GM23338 (cell line): ENCODE measurements around the gene METAP1D. TPM values are rescaled to one million over a fixed set of nuclear protein-coding genes. Genes with fewer than 3 reads are reported as not detected.
A peak's percentile ranks its signal among the peaks of the same experiment; 100 is the strongest.

Experiments used
- ATAC-seq: fragments of 200-7000 bp; cut with Tn5 transposase; 3 replicates; pipeline ENCODE4 v1.9.1; 2020
- DNase-seq: peaks from one replicate; pipeline ENCODE4 v3.0.0-alpha.2; 2015; ENCODE audit warnings: low spot score
- H2AFZ ChIP-seq: fragments of 200-600 bp; sonication (generic); 2 replicates; pipeline ENCODE4 v1.8.0; 2016; ENCODE audit warnings: antibody characterized with exemption, mild to moderate bottlenecking, moderate library complexity
- H3F3A ChIP-seq: fragments of 200-600 bp; sonication (generic); replicated peaks from 2 replicates; pipeline ENCODE4 v1.8.0; 2017; ENCODE audit warnings: antibody characterized with exemption, mixed run types, low read depth
- H3K27ac ChIP-seq: fragments of 200-600 bp; sonication (generic); 2 replicates; pipeline ENCODE4 v1.6.1; 2016; ENCODE audit warnings: low read depth
- H3K27me3 ChIP-seq: fragments of 200-600 bp; sonication (generic); 2 replicates; pipeline ENCODE4 v1.8.0; 2016; ENCODE audit warnings: mild to moderate bottlenecking, mixed run types, moderate library complexity; ENCODE audit not compliant: insufficient read depth
- H3K36me3 ChIP-seq: fragments of 200-600 bp; sonication (generic); 2 replicates; pipeline ENCODE4 v1.8.0; 2016; ENCODE audit warnings: mild to moderate bottlenecking; ENCODE audit not compliant: insufficient read depth
- H3K4me1 ChIP-seq: fragments of 200-600 bp; sonication (generic); 2 replicates; pipeline ENCODE4 v1.8.0; 2016; ENCODE audit warnings: mild to moderate bottlenecking, moderate library complexity; ENCODE audit not compliant: insufficient read depth
- H3K4me2 ChIP-seq: fragments of 200-600 bp; sonication (generic); 2 replicates; pipeline ENCODE4 v1.7.1; 2017; ENCODE audit warnings: mixed run types
- H3K4me3 ChIP-seq: fragments of 200-600 bp; sonication (generic); 2 replicates; pipeline ENCODE4 v1.6.1; 2016; ENCODE audit warnings: mixed run types
- H3K79me2 ChIP-seq: fragments of 200-600 bp; sonication (generic); replicated peaks from 2 replicates; pipeline ENCODE4 v1.8.0; 2017; ENCODE audit warnings: mild to moderate bottlenecking; ENCODE audit not compliant: insufficient read depth
- H3K9me2 ChIP-seq: fragments of 200-600 bp; sonication (generic); 2 replicates; pipeline ENCODE4 v1.8.0; 2017; ENCODE audit not compliant: insufficient read depth
- H4K20me1 ChIP-seq: fragments of 200-600 bp; sonication (generic); replicated peaks from 2 replicates; pipeline ENCODE4 v1.8.0; 2017; ENCODE audit warnings: mild to moderate bottlenecking; ENCODE audit not compliant: insufficient read depth
- H3K27ac Mint-ChIP-seq: 2 replicates; pipeline ENCODE4 v1.8.0; 2020; ENCODE audit warnings: inconsistent platforms, mild to moderate bottlenecking, moderate library complexity, mixed read lengths
- H3K27me3 Mint-ChIP-seq: 3 replicates; pipeline ENCODE4 v1.8.0; 2022; ENCODE audit warnings: low read depth, mild to moderate bottlenecking, moderate library complexity, mixed read lengths, inconsistent platforms; ENCODE audit not compliant: insufficient read depth, poor library complexity
- H3K36me3 Mint-ChIP-seq: 3 replicates; pipeline ENCODE4 v1.8.0; 2021; ENCODE audit warnings: low read depth, mild to moderate bottlenecking, inconsistent platforms, moderate library complexity, mixed read lengths
- H3K4me1 Mint-ChIP-seq: 3 replicates; pipeline ENCODE4 v1.8.0; 2020; ENCODE audit warnings: mild to moderate bottlenecking, inconsistent platforms, mixed read lengths
- H3K4me3 Mint-ChIP-seq: 3 replicates; pipeline ENCODE4 v1.8.0; 2021; ENCODE audit warnings: moderate library complexity, mild to moderate bottlenecking, inconsistent platforms, mixed read lengths
- H3K9me3 Mint-ChIP-seq: 3 replicates; pipeline ENCODE4 v1.8.0; 2020; ENCODE audit warnings: moderate library complexity, mild to moderate bottlenecking, inconsistent platforms, mixed read lengths
- EZH2 ChIP-seq: fragments of 200-600 bp; sonication (generic); IDR thresholded peaks from one replicate; pipeline ENCODE4 v1.8.0; 2017; ENCODE audit warnings: antibody characterized with exemption, mild to moderate bottlenecking, low read depth; ENCODE audit not compliant: unreplicated experiment
- EZH2phosphoT487 ChIP-seq: fragments of 200-600 bp; sonication (generic); IDR thresholded peaks from one replicate; pipeline ENCODE4 v1.8.1; 2018; ENCODE audit warnings: antibody characterized with exemption; ENCODE audit not compliant: unreplicated experiment
- POLR2AphosphoS5 ChIP-seq: IDR thresholded peaks from 2 replicates; pipeline ENCODE4 v1.6.1; 2016; ENCODE audit warnings: antibody characterized with exemption, low read depth
- polyA plus RNA-seq: library from polyadenylated mRNA; unstranded; fragments of >200 nt; fragmentation: Nextera tagmentation; extraction: Ambion mirVana; gene quantifications from 2 replicates; pipeline ENCODE4 v1.2.1, GENCODE V29; 2016
- total RNA-seq: library from RNA; depleted of rRNA; stranded (reverse); fragments of >200 nt; shearing (Covaris generic); gene quantifications from 2 replicates; pipeline ENCODE4 v1.2.3, GENCODE V29; 2014
- TF ChIP-seq, protein P1 (sequence below): fragments of 250-450 bp; sonication (Bioruptor Pico); IDR thresholded peaks from 2 replicates; pipeline ENCODE4 v1.5.0; 2020; ENCODE audit warnings: mild to moderate bottlenecking, moderate library complexity

The METAP1D gene
- total and polyA plus RNA-seq, 2 experiments from 2014 or later: 12.8 to 15.5 TPM

DNA sequence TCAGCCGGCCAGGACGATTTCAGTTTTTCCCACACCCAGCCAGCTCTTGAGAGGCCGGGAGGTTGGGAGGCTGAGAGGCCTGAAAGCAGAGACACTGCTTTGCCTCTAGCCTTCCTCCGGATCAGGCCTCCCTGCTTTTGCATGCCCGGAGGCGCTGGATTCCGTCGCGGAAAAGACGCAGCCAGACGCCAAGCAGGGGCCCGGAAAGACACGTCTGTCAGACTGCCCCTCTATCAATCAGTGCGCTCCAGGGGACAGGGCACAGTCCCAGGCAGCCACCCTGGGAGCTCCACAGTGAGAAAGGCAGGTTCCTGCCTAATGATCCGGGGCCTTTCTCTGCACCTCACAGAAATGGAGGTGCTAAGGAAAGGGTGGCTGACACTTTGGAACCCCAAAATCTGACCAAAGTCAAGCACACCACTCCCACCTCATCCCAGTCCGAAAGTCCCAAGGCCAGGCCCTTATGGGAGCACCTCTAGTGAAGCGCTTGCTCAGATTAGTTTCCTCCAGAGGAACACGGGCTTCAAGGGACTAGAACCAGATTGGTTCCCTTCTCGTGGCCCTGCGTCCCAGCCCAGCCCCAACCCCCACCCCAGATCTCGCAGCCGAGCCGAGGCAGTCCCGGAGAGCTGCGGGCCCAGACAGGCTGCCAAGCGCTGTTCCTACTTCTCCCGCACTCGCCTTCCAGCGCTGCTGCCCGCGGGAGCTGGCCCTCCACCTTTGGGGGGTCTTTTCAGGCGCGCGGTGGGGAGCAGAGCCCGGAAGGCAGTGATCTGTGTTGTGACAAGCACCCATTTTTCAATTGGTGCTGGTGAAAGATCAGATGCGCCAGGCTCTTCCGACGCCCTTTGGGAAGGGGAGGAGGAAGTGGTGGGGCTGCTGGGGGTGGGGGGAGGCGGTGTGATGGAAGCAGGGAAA is 90.5 kb downstream of the METAP1D start:
- Mint-ChIP-seq H3K27ac (no peak overlapping the region), H3K4me3 (peak overlapping the region; percentile 51; the same call in 2 of the 3 replicates), H3K9me3 (peaks cover 12% of the 10 kb centered on the region), H3K4me1 (peaks cover 62% of the 10 kb centered on the region), H3K36me3 (peaks cover 3% of the 10 kb centered on the region; the same call in 1 of the 3 replicates), H3K27me3 (peaks cover 100% of the 10 kb centered on the region)
- peak overlapping the region; percentile 36; the same call in 1 of the 2 replicates for H3K4me3 ChIP-seq
- no peak overlapping the region for H3K27ac ChIP-seq
- peaks cover 100% of the 10 kb centered on the region for H3K27me3 ChIP-seq
- DNase-seq (peak; percentile 76), ATAC-seq (peak; percentile 8)
- peaks cover 41% of the 10 kb centered on the region for H4K20me1 ChIP-seq
- H3K4me2 ChIP-seq: peak overlapping the region; percentile 68
- H3K9me2 ChIP-seq: no peaks in the 10 kb centered on the region
- H3K36me3 ChIP-seq: no peaks in the 10 kb centered on the region
- no peaks in the 10 kb centered on the region for H3K79me2 ChIP-seq
- H2AFZ ChIP-seq: no peak overlapping the region
- peaks cover 50% of the 10 kb centered on the region for H3F3A ChIP-seq
- TF ChIP-seq, protein P1, sequence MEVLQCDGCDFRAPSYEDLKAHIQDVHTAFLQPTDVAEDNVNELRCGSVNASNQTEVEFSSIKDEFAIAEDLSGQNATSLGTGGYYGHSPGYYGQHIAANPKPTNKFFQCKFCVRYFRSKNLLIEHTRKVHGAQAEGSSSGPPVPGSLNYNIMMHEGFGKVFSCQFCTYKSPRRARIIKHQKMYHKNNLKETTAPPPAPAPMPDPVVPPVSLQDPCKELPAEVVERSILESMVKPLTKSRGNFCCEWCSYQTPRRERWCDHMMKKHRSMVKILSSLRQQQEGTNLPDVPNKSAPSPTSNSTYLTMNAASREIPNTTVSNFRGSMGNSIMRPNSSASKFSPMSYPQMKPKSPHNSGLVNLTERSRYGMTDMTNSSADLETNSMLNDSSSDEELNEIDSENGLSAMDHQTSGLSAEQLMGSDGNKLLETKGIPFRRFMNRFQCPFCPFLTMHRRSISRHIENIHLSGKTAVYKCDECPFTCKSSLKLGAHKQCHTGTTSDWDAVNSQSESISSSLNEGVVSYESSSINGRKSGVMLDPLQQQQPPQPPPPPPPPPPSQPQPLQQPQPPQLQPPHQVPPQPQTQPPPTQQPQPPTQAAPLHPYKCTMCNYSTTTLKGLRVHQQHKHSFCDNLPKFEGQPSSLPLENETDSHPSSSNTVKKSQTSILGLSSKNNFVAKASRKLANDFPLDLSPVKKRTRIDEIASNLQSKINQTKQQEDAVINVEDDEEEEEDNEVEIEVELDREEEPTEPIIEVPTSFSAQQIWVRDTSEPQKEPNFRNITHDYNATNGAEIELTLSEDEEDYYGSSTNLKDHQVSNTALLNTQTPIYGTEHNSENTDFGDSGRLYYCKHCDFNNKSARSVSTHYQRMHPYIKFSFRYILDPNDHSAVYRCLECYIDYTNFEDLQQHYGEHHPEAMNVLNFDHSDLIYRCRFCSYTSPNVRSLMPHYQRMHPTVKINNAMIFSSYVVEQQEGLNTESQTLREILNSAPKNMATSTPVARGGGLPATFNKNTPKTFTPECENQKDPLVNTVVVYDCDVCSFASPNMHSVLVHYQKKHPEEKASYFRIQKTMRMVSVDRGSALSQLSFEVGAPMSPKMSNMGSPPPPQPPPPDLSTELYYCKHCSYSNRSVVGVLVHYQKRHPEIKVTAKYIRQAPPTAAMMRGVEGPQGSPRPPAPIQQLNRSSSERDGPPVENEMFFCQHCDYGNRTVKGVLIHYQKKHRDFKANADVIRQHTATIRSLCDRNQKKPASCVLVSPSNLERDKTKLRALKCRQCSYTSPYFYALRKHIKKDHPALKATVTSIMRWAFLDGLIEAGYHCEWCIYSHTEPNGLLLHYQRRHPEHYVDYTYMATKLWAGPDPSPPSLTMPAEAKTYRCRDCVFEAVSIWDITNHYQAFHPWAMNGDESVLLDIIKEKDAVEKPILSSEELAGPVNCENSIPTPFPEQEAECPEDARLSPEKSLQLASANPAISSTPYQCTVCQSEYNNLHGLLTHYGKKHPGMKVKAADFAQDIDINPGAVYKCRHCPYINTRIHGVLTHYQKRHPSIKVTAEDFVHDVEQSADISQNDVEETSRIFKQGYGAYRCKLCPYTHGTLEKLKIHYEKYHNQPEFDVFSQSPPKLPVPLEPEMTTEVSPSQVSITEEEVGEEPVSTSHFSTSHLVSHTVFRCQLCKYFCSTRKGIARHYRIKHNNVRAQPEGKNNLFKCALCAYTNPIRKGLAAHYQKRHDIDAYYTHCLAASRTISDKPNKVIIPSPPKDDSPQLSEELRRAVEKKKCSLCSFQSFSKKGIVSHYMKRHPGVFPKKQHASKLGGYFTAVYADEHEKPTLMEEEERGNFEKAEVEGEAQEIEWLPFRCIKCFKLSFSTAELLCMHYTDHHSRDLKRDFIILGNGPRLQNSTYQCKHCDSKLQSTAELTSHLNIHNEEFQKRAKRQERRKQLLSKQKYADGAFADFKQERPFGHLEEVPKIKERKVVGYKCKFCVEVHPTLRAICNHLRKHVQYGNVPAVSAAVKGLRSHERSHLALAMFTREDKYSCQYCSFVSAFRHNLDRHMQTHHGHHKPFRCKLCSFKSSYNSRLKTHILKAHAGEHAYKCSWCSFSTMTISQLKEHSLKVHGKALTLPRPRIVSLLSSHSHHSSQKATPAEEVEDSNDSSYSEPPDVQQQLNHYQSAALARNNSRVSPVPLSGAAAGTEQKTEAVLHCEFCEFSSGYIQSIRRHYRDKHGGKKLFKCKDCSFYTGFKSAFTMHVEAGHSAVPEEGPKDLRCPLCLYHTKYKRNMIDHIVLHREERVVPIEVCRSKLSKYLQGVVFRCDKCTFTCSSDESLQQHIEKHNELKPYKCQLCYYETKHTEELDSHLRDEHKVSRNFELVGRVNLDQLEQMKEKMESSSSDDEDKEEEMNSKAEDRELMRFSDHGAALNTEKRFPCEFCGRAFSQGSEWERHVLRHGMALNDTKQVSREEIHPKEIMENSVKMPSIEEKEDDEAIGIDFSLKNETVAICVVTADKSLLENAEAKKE (CRISPR knock-in tag): no peak
- TF ChIP-seq EZH2phosphoT487: peak; percentile 13
- H3K4me1 ChIP-seq: peaks cover 88% of the 10 kb centered on the region

DNA sequence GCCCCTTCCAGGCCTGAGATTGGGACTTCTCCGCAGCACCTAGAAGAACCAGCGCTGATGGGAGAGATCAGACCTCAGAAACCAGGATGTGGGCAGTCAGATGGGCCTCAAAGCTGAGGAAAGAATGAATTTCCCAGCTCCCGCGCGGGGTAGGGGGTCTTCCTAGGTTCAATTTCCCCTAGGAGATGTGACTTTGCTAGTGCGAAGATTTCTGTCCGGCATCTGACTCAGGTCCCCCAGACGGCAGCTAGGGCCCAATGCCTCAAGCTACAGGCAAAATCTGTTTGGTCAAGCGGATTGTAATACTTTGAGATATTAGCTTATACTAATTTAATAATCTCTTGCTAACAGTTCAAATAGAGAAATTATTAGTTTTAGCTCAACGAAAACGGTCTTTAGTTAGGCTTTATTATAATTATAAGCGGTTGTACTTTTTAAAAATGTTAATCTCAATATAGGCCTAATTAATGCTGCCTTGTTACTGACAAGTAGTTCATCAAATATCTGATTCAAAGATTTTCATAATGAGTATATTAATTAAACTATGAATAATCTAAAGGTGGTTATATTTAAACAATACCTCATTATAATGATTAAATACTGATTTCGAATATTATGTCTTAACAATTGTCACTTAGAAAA is 91.4 kb downstream of the METAP1D start:
- TF ChIP-seq EZH2 (peak; percentile 93), EZH2phosphoT487 (peak; percentile 56), POLR2AphosphoS5 (no peak)
- H2AFZ ChIP-seq: no peak overlapping the region
- no peaks in the 10 kb centered on the region for H3K9me2 ChIP-seq
- Mint-ChIP-seq H3K9me3 (peaks cover 12% of the 10 kb centered on the region), H3K27ac (no peak overlapping the region), H3K4me3 (peak overlapping the region; percentile 19; the same call in 1 of the 3 replicates), H3K4me1 (peaks cover 63% of the 10 kb centered on the region), H3K36me3 (peaks cover 3% of the 10 kb centered on the region; the same call in 1 of the 3 replicates), H3K27me3 (peaks cover 100% of the 10 kb centered on the region)
- H3K79me2 ChIP-seq: no peaks in the 10 kb centered on the region
- peaks cover 89% of the 10 kb centered on the region for H3K4me1 ChIP-seq
- peaks cover 100% of the 10 kb centered on the region for H3K27me3 ChIP-seq
- H3K4me3 ChIP-seq: peak overlapping the region; percentile 11; the same call in 1 of the 2 replicates
- no peaks in the 10 kb centered on the region for H3K36me3 ChIP-seq
- DNase-seq (peak; percentile 47), ATAC-seq (no peak)
- peak overlapping the region; percentile 68 for H3K4me2 ChIP-seq
- H3K27ac ChIP-seq: no peak overlapping the region
- H3F3A ChIP-seq: peaks cover 55% of the 10 kb centered on the region
- H4K20me1 ChIP-seq: peaks cover 41% of the 10 kb centered on the region
